Gastrocnemius medialis (tissue), 4 donors: ENCODE data around the gene FAM240B. TPM values are rescaled to one million over a fixed set of nuclear protein-coding genes. Genes with fewer than 3 reads are reported as not detected.

Experiments
- ATAC-seq, 2 donors: fragments of 150-250 bp; one replicate each; pipeline ENCODE4 v1.9.1; 2016
- DNase-seq, 2 donors: peaks; one replicate each; pipeline ENCODE4 v3.0.0-alpha.2; 2019
- H3K27ac ChIP-seq, 4 donors: fragments of 200-600 bp; sonication (generic); 1 replicate in 1 of 4; 2 replicates in 3 of 4; pipeline ENCODE4 v1.5.1; 2016 to 2018; ENCODE audit warnings: mild to moderate bottlenecking in 2 of 4, moderate library complexity in 1 of 4
- H3K27me3 ChIP-seq, 3 donors: fragments of 200-600 bp; sonication (generic) in 2 of 3; 1 replicate in 1 of 3; 2 replicates in 2 of 3; pipeline versions ENCODE4 v1.5.1 to v1.6.0; 2016 to 2019; ENCODE audit warnings: mild to moderate bottlenecking in 1 of 3, moderate library complexity in 1 of 3
- H3K36me3 ChIP-seq, 2 donors: fragments of 200-600 bp; sonication (generic) in 1 of 2; one replicate each; pipeline ENCODE4 v1.5.1; 2017 to 2018
- H3K4me1 ChIP-seq, 2 donors: fragments of 200-600 bp; sonication (generic) in 1 of 2; one replicate each; pipeline ENCODE4 v1.5.1; 2016 to 2017; ENCODE audit warnings: mild to moderate bottlenecking in 2 of 2
- H3K4me3 ChIP-seq, 4 donors: fragments of 200-600 bp; sonication (generic) in 3 of 4; 1 replicate in 1 of 4; 2 replicates in 3 of 4; pipeline ENCODE4 v1.5.1; 2016 to 2019; ENCODE audit warnings: mild to moderate bottlenecking in 2 of 4
- H3K9me3 ChIP-seq, 3 donors: fragments of 200-600 bp; sonication (generic) in 2 of 3; 1 replicate in 1 of 3; 2 replicates in 2 of 3; pipeline ENCODE4 v1.5.1; 2016 to 2019
- POLR2A ChIP-seq, 2 donors: fragments of 450-650 bp; IDR thresholded peaks; one replicate each; pipeline ENCODE4 v1.6.1; 2017; ENCODE audit warnings: antibody characterized with exemption in 2 of 2, mild to moderate bottlenecking in 2 of 2, moderate library complexity in 2 of 2
- in situ Hi-C, 4 donors: fragments of 200-750 bp; cut with MboI; loops; one replicate each; pipeline versions ENCODE4 v1.15.0 to v1.8.0; 2017; ENCODE audit warnings: low sequenced_read_pairs in 4 of 4
- intact Hi-C: fragments of 100-400 bp; cut with DNase I; formaldehyde crosslinking; loops from one replicate; pipeline ENCODE4 v1.15.1; 2023; ENCODE audit warnings: low total_unique reads
- total RNA-seq, 4 donors: library from RNA; depleted of rRNA; stranded (reverse); fragments of >200 nt; gene quantifications; one replicate each; pipeline versions ENCODE4 v1.1.0 to v1.2.3, GENCODE V29; 2016
- TF ChIP-seq, protein P1 (sequence below), 5 experiments: fragments of 450-650 bp in 3 of 5; fragments of 200-600 bp in 2 of 5; sonication (generic) in 2 of 5; IDR thresholded peaks in 4 of 5; conservative IDR thresholded peaks in 1 of 5; 1 replicate in 4 of 5; 2 replicates in 1 of 5; pipeline ENCODE4 v1.5.1; 2016 to 2019; ENCODE audit warnings: antibody characterized with exemption in 5 of 5, mild to moderate bottlenecking in 3 of 5, moderate library complexity in 3 of 5

FAM240B gene
- total RNA-seq, 4 donors from 2014 or later, result not detected

DNA sequence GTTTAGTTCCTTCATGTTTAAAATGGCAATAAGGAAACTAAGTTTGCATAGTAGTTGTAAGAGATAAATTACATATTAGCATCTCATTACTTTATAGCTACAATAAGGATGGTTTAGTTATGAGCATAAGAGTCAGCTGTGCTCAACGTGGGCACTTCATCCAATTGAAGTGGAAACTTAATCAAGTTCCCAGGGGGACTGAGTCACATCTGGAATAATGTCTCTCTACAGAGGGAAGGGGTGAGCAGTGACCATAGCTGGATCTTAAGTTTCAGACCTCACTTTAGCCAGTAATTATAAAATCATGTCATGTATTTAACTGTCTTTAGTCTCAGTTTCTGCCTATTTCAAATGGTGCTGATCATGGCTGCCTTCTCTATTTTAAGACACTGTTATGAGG is 36.8 kb upstream of the FAM240B start:
- in situ Hi-C loops, result no loop called here
- no peaks in the 10 kb centered on the region for H3K4me1 ChIP-seq
- H3K27me3 ChIP-seq, result peaks cover 0 to 2% (median 0%) of the 10 kb centered on the region in 3 donors

DNA sequence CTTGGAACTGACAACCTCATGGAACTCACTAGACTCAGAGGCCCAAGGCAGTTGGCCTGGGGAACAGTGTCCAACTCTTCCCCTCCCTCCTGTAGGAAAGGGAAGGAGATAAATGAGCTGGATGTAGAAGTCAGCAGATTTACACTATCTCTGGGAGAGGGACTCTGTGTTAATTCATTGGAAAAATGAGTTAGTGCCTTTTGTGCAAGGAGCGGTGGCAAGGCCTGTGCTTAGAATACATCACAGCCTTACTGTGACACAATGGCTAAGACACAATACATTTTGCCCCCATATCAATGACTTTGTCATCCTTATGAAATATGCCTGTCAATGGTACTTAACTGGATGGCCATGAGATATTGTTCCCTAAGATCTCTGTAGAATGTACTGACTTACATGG is 28.0 kb upstream of the FAM240B start:
- Histone ChIP-seq H3K27me3 (no peaks in the 10 kb centered on the region), H3K4me1 (no peaks in the 10 kb centered on the region), H3K9me3 (no peaks in the 10 kb centered on the region), H3K4me3 (no peak overlapping the region), H3K36me3 (no peaks in the 10 kb centered on the region), H3K27ac (no peak overlapping the region)
- DNase-seq (no peak), ATAC-seq (no peak)
- in situ Hi-C loops (loop anchor here in 1 of 4 donors (25.0 kb wide), 1 partner anchor 111 kb away; no protein-coding TSS in a partner anchor), intact Hi-C loops (no loop called here)
- TF ChIP-seq POLR2A (IDR thresholded peaks at IDR 0.05), result no peak
- TF ChIP-seq, protein P1, sequence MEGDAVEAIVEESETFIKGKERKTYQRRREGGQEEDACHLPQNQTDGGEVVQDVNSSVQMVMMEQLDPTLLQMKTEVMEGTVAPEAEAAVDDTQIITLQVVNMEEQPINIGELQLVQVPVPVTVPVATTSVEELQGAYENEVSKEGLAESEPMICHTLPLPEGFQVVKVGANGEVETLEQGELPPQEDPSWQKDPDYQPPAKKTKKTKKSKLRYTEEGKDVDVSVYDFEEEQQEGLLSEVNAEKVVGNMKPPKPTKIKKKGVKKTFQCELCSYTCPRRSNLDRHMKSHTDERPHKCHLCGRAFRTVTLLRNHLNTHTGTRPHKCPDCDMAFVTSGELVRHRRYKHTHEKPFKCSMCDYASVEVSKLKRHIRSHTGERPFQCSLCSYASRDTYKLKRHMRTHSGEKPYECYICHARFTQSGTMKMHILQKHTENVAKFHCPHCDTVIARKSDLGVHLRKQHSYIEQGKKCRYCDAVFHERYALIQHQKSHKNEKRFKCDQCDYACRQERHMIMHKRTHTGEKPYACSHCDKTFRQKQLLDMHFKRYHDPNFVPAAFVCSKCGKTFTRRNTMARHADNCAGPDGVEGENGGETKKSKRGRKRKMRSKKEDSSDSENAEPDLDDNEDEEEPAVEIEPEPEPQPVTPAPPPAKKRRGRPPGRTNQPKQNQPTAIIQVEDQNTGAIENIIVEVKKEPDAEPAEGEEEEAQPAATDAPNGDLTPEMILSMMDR (IDR thresholded peaks at IDR 0.05 in 4 of 5, conservative IDR thresholded peaks at IDR 0.05 in 1 of 5), result no peak

More for the DNA sequence above, 36.8 kb upstream of the FAM240B start:
- intact Hi-C loops, result no loop called here
- H3K27ac ChIP-seq, result no peak overlapping the region
- ATAC-seq, result no peak
- H3K36me3 ChIP-seq, result no peaks in the 10 kb centered on the region
- TF ChIP-seq, protein P1 (IDR thresholded peaks at IDR 0.05 in 4 of 5, conservative IDR thresholded peaks at IDR 0.05 in 1 of 5), result no peak
- no peak for TF ChIP-seq POLR2A (IDR thresholded peaks at IDR 0.05)
- no peak for DNase-seq
- no peaks in the 10 kb centered on the region for H3K9me3 ChIP-seq
- H3K4me3 ChIP-seq, result no peak overlapping the region

DNA sequence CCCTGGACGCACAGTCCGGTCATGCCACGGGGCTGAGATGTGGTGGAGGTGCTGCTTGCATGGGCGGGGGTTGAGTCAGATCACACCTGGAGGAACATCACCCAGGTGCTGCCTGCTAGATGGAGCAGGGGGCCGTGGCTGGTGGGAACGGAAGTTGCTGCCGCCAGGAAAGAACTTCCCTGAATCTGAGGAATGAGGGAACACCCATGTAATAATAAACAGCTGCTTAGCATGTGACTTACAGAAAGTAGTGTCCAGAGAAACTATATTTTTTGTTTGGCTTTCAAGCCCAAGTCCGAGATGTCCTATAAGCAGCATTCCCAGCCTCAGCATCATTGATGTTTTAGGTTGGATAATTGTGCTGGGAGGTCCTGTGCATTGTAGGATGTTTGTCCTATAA is 27.1 kb upstream of the FAM240B start:
- in situ Hi-C loops, result loop anchor here in 1 of 4 donors (25.0 kb wide), 1 partner anchor 110 kb away; no protein-coding TSS in a partner anchor

DNA sequence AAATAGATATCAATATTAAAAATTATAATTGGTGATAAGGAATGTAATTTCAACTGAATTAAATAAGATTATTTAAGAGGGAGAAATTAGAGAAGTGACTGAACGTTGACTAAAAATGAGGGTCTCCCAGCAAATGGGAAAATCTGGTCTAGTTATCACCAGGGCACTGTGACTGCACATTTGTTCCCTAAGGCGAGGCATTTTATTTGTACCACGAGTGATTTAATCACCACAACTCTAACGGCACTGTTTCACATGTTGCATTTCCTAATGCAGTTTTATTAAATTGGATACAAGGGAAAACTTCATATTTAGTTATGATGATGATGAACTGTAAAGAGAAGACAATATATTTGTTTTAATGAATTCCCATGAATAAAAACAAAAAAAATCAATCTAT is 26.4 kb upstream of the FAM240B start:
- in situ Hi-C loops (loop anchor here in 1 of 4 donors (25.0 kb wide), 1 partner anchor 109 kb away; no protein-coding TSS in a partner anchor), intact Hi-C loops (no loop called here)
- TF ChIP-seq, protein P1 (IDR thresholded peaks at IDR 0.05 in 4 of 5, conservative IDR thresholded peaks at IDR 0.05 in 1 of 5), result no peak
- TF ChIP-seq POLR2A (IDR thresholded peaks at IDR 0.05), result no peak
- Histone ChIP-seq H3K4me1 (no peaks in the 10 kb centered on the region), H3K27ac (no peak overlapping the region), H3K36me3 (no peaks in the 10 kb centered on the region), H3K9me3 (no peaks in the 10 kb centered on the region), H3K27me3 (no peaks in the 10 kb centered on the region), H3K4me3 (no peak overlapping the region)
- ATAC-seq (no peak), DNase-seq (no peak)

More for the DNA sequence above, 27.1 kb upstream of the FAM240B start:
- TF ChIP-seq, protein P1 (IDR thresholded peaks at IDR 0.05 in 4 of 5, conservative IDR thresholded peaks at IDR 0.05 in 1 of 5), result no peak
- no peak for TF ChIP-seq POLR2A (IDR thresholded peaks at IDR 0.05)
- Histone ChIP-seq H3K27ac (no peak overlapping the region), H3K36me3 (no peaks in the 10 kb centered on the region), H3K4me1 (no peaks in the 10 kb centered on the region), H3K9me3 (no peaks in the 10 kb centered on the region), H3K27me3 (no peaks in the 10 kb centered on the region), H3K4me3 (no peak overlapping the region)
- DNase-seq, result no peak
- intact Hi-C loops, result no loop called here
- ATAC-seq, result no peak

DNA sequence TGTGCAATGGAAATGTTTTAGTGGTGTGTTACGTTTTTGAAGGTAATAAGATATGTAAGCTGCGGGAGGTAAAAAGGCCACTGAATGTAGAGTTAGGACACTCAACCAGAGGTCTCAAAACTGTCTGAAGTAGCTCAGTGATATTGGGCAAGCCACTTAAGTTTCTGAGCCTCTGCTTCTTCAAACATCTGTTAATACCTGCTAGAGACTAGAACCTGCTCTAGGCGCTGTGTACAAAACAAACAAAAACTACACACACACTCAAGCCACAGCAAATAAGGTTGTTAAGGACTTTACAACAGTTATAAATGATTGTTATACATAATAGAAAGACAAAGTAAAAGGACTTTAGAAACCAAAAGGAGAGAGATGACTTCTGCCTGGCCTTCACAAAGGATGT is 24.6 kb upstream of the FAM240B start:
- Histone ChIP-seq H3K27ac (no peak overlapping the region), H3K9me3 (no peaks in the 10 kb centered on the region), H3K27me3 (no peaks in the 10 kb centered on the region), H3K4me3 (no peak overlapping the region), H3K36me3 (no peaks in the 10 kb centered on the region), H3K4me1 (no peaks in the 10 kb centered on the region)
- no peak for TF ChIP-seq POLR2A (IDR thresholded peaks at IDR 0.05)
- DNase-seq (no peak), ATAC-seq (no peak)
- in situ Hi-C loops, result loop anchor here in 1 of 4 donors (25.0 kb wide), 1 partner anchor 107 kb away; no protein-coding TSS in a partner anchor
- intact Hi-C loops, result no loop called here
